GM12878 (cell line): ENCODE data around the gene MAF. TPM values are rescaled to one million over a fixed set of nuclear protein-coding genes. Genes with fewer than 3 reads are reported as not detected.

Experiments
- ATAC-seq: fragments of 200-7000 bp; cut with Tn5 transposase; 3 replicates; pipeline ENCODE4 v1.9.1; 2020; ENCODE audit warnings: mild to moderate bottlenecking, moderate library complexity
- BruUV-seq: library from RNA; stranded (reverse); fragments of 400-500 nt; replicated peaks from 2 replicates; lab custom pipeline; 2021; lab: Mats Ljungman, UMichigan
- CTCF ChIA-PET: fragments of 300-600 bp; sonication (Branson Sonifier 250); formaldehyde crosslinking; extraction: SDS; loops from one replicate; lab custom pipeline; 2021; ENCODE audit warnings: inconsistent platforms; lab: Yijun Ruan, JAX
- POLR2A ChIA-PET: fragments of 350-600 bp; formaldehyde crosslinking; extraction: SDS; loops from one replicate; lab custom pipeline; 2021; ENCODE audit warnings: inconsistent platforms; lab: Charles Lee
- RAD21 ChIA-PET: fragments of 300-600 bp; sonication (Branson Sonifier 250); formaldehyde crosslinking; loops from one replicate; lab custom pipeline; 2023; ENCODE audit warnings: antibody characterized with exemption; ENCODE audit not compliant: unreplicated experiment; lab: Charles Lee
- SMC1A ChIA-PET: fragments of 300-600 bp; sonication (Branson Sonifier 250); formaldehyde crosslinking; loops from one replicate; lab custom pipeline; 2023; ENCODE audit not compliant: unreplicated experiment, uncharacterized antibody; lab: Charles Lee
- DNase-seq: peaks from one replicate; pipeline ENCODE4 v3.0.0-alpha.2; 2011; ENCODE audit warnings: low read depth, low spot score
- FAIRE-seq: peaks from 3 replicates; lab custom pipeline; 2011; peaks lifted over from hg19 to GRCh38; lab: Jason Lieb, UNC
- H2AFZ ChIP-seq: 2 replicates; pipeline ENCODE4 v1.6.0; 2011; ENCODE audit warnings: low read depth, low read length, control low read depth; ENCODE audit not compliant: control insufficient read depth
- H3K27ac ChIP-seq: 2 replicates; pipeline ENCODE4 v1.5.1; 2011; ENCODE audit warnings: control low read depth; ENCODE audit not compliant: control insufficient read depth, insufficient read depth
- H3K27me3 ChIP-seq, 2 experiments: replicated peaks in 1 of 2; 2 replicates each; pipeline versions ENCODE4 v1.6.0 to v1.6.1; 2011; ENCODE audit warnings: low read length in 1 of 2; ENCODE audit not compliant: control insufficient read depth in 2 of 2, insufficient read depth in 2 of 2
- H3K36me3 ChIP-seq, 2 experiments: 2 replicates each; pipeline ENCODE4 v1.5.1; 2011; ENCODE audit warnings: low read length in 1 of 2; ENCODE audit not compliant: control insufficient read depth in 2 of 2, insufficient read depth in 2 of 2
- H3K4me1 ChIP-seq: 2 replicates; pipeline ENCODE4 v1.6.1; 2011; ENCODE audit warnings: mild to moderate bottlenecking, low read length, moderate library complexity, mixed read lengths; ENCODE audit not compliant: control insufficient read depth, insufficient read depth
- H3K4me2 ChIP-seq: 2 replicates; pipeline ENCODE4 v1.6.0; 2011; ENCODE audit warnings: control low read depth; ENCODE audit not compliant: control insufficient read depth, insufficient read depth
- H3K4me3 ChIP-seq: fragments of 200-600 bp; sonication (generic); 2 replicates; pipeline ENCODE4 v1.5.1; 2016
- H3K79me2 ChIP-seq: 2 replicates; pipeline ENCODE4 v1.6.0; 2011; ENCODE audit warnings: low read length; ENCODE audit not compliant: control insufficient read depth, insufficient read depth
- H3K9ac ChIP-seq: 2 replicates; pipeline ENCODE4 v1.8.0; 2011; ENCODE audit warnings: low read length, control low read depth, mixed read lengths; ENCODE audit not compliant: control insufficient read depth, insufficient read depth
- H3K9me3 ChIP-seq: replicated peaks from 3 replicates; pipeline ENCODE4 v1.5.1; 2011; ENCODE audit warnings: mild to moderate bottlenecking, low read length; ENCODE audit not compliant: control insufficient read depth, insufficient read depth
- H4K20me1 ChIP-seq: 2 replicates; pipeline ENCODE4 v1.6.0; 2011; ENCODE audit not compliant: control insufficient read depth, insufficient read depth
- ATF7 ChIP-seq: fragments of 450-650 bp; IDR thresholded peaks from 2 replicates; pipeline ENCODE4 v1.6.1; 2016; ENCODE audit warnings: low read depth, mild to moderate bottlenecking
- DPF2 ChIP-seq: fragments of 450-650 bp; IDR thresholded peaks from 2 replicates; pipeline ENCODE4 v1.6.1; 2017; ENCODE audit warnings: mild to moderate bottlenecking
- ETV6 ChIP-seq, 2 experiments: fragments of 450-650 bp in 1 of 2; IDR thresholded peaks in 1 of 2; conservative IDR thresholded peaks in 1 of 2; 2 replicates each; pipeline ENCODE4 v1.6.1; 2014; ENCODE audit warnings: antibody characterized with exemption in 1 of 2, borderline replicate concordance in 1 of 2, low read depth in 1 of 2, mild to moderate bottlenecking in 1 of 2, moderate library complexity in 1 of 2
- HDAC6 ChIP-seq: fragments of 200-600 bp; sonication (generic); IDR thresholded peaks from one replicate; pipeline ENCODE4 v1.8.0; 2017; ENCODE audit warnings: antibody characterized with exemption; ENCODE audit not compliant: unreplicated experiment
- IKZF2 ChIP-seq, 2 experiments: fragments of 450-650 bp; IDR thresholded peaks; 2 replicates each; pipeline ENCODE4 v1.6.1; 2017; ENCODE audit warnings: mild to moderate bottlenecking in 2 of 2, moderate library complexity in 2 of 2
- MYC ChIP-seq: IDR thresholded peaks from 2 replicates; pipeline ENCODE4 v1.6.1; 2011; ENCODE audit warnings: mild to moderate bottlenecking, low read length, moderate library complexity, inconsistent platforms; ENCODE audit not compliant: insufficient read depth, insufficient replicate concordance, insufficient read length, severe bottlenecking
- NBN ChIP-seq: fragments of 450-650 bp; IDR thresholded peaks from 2 replicates; pipeline ENCODE4 v1.6.1; 2016
- NR2F1 ChIP-seq: fragments of 450-650 bp; conservative IDR thresholded peaks from 2 replicates; pipeline ENCODE4 v1.6.1; 2017; ENCODE audit warnings: mild to moderate bottlenecking
- POLR2A ChIP-seq: IDR thresholded peaks from 2 replicates; pipeline ENCODE4 v1.6.1; 2011; ENCODE audit warnings: low read depth, mild to moderate bottlenecking, low read length
- RAD21 ChIP-seq: IDR thresholded peaks from 2 replicates; pipeline ENCODE4 v1.6.1; 2011; ENCODE audit warnings: mild to moderate bottlenecking, low read depth, low read length, moderate library complexity; ENCODE audit not compliant: insufficient read depth
- RCOR1 ChIP-seq: conservative IDR thresholded peaks from 2 replicates; pipeline ENCODE4 v1.6.1; 2012; ENCODE audit warnings: low read depth, low read length, improper control_type of control experiment
- RFX5 ChIP-seq: IDR thresholded peaks from 2 replicates; pipeline ENCODE4 v1.6.1; 2011; ENCODE audit warnings: low read depth, low read length, improper control_type of control experiment
- RUNX3 ChIP-seq: IDR thresholded peaks from 2 replicates; pipeline ENCODE4 v1.6.1; 2012; ENCODE audit warnings: low read length, inconsistent platforms
- WGBS: methylation state at CpG from one replicate; pipeline ENCODE4 v1.1.6; 2016; ENCODE audit warnings: low lambda C conversion rate; ENCODE audit not compliant: insufficient replicate concordance, insufficient coverage; ENCODE audit errors: missing lambda C conversion rate; 5-methylcytosine and 5-hydroxymethylcytosine counted together
- in situ Hi-C: fragments of 300-500 bp; cut with MboI; formaldehyde crosslinking; loops from 9 replicates; pipeline ENCODE4 v1.14.3; 2018; ENCODE audit warnings: mixed read lengths
- intact Hi-C: fragments of 100-400 bp; cut with micrococcal nuclease; formaldehyde crosslinking; loops from one replicate; pipeline ENCODE4 v1.14.2; 2022; ENCODE audit not compliant: unreplicated experiment
- polyA plus RNA-seq, 11 experiments: library from polyadenylated mRNA; depleted of rRNA in 4 of 11; unstranded in 6 of 11; stranded (reverse) in 5 of 11; fragments of >200 nt; fragmentation: Nextera tagmentation in 4 of 11; fragmentation: Illumina TruSeq in 1 of 11; extraction: Ambion mirVana in 4 of 11; extraction: Trizol in 1 of 11; gene quantifications; 1 replicate in 1 of 11; 2 replicates in 10 of 11; pipeline versions ENCODE4 v1.2.1 to v1.2.3, GENCODE V29; 2011 to 2016; ENCODE audit warnings: inconsistent platforms in 2 of 11, missing spikeins in 2 of 11, low read depth in 1 of 11
- total RNA-seq, 4 experiments: library from RNA; depleted of rRNA in 3 of 4; stranded (reverse); fragments of >200 nt in 3 of 4; fragmentation: Illumina TruSeq in 1 of 4; extraction: Trizol in 1 of 4; gene quantifications; 2 replicates each; pipeline versions ENCODE4 v1.2.1 to v1.2.3, GENCODE V29; 2013 to 2021
- TF ChIP-seq, protein P1 (sequence below): fragments of 150-350 bp; IDR thresholded peaks from 2 replicates; pipeline ENCODE4 v1.6.1; 2016; ENCODE audit warnings: low read depth, low read length
- TF ChIP-seq, protein P2 (sequence below), 3 experiments: IDR thresholded peaks in 2 of 3; conservative IDR thresholded peaks in 1 of 3; 2 replicates each; pipeline ENCODE4 v1.5.1; 2011; ENCODE audit warnings: low read depth in 3 of 3, low read length in 3 of 3, mild to moderate bottlenecking in 3 of 3, control low read depth in 2 of 3, moderate library complexity in 2 of 3, inconsistent platforms in 1 of 3, mixed read lengths in 1 of 3; ENCODE audit not compliant: control insufficient read depth in 2 of 3, insufficient read depth in 1 of 3; ENCODE audit errors: extremely low read depth in 1 of 3
- TF ChIP-seq, protein P3 (sequence below): fragments of 150-350 bp; IDR thresholded peaks from 2 replicates; pipeline ENCODE4 v1.6.1; 2014; ENCODE audit warnings: mild to moderate bottlenecking, low read depth, low read length

Gene MAF
- total and polyA plus RNA-seq, 10 of the 15 experiments (the other 5 are each of a cell fraction or from before 2014, with no cell fraction given), result 0.03 to 0.13 TPM; not detected in 8

DNA sequence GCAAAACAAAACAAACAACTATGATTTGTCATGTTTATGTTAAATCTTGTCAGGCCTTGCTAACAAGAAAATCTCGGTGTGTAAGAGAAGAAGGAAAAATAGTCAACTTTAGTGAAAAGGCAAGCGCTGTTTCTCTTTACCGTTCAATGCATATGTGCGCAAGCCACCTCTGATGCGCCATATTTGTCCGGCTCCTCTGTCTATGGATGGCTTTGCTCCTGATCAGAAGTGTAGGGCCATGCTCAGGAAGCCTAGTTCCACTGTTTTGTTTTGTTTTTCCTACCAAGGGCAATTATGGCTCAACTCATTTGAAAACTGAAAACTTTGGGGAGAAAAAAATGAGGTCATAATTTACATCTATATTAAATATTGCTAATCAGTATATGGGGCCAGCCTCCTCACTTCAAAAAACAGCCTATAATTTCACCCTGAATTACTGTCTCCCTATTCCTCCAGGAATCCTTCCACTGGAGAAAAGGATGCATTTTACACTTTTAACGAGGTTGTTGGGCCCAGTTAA is 4.5 kb downstream of the MAF start (continued):
- TF ChIP-seq, protein P1, sequence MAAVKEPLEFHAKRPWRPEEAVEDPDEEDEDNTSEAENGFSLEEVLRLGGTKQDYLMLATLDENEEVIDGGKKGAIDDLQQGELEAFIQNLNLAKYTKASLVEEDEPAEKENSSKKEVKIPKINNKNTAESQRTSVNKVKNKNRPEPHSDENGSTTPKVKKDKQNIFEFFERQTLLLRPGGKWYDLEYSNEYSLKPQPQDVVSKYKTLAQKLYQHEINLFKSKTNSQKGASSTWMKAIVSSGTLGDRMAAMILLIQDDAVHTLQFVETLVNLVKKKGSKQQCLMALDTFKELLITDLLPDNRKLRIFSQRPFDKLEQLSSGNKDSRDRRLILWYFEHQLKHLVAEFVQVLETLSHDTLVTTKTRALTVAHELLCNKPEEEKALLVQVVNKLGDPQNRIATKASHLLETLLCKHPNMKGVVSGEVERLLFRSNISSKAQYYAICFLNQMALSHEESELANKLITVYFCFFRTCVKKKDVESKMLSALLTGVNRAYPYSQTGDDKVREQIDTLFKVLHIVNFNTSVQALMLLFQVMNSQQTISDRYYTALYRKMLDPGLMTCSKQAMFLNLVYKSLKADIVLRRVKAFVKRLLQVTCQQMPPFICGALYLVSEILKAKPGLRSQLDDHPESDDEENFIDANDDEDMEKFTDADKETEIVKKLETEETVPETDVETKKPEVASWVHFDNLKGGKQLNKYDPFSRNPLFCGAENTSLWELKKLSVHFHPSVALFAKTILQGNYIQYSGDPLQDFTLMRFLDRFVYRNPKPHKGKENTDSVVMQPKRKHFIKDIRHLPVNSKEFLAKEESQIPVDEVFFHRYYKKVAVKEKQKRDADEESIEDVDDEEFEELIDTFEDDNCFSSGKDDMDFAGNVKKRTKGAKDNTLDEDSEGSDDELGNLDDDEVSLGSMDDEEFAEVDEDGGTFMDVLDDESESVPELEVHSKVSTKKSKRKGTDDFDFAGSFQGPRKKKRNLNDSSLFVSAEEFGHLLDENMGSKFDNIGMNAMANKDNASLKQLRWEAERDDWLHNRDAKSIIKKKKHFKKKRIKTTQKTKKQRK, result no peak
- TF ChIP-seq RUNX3, result no peak

DNA sequence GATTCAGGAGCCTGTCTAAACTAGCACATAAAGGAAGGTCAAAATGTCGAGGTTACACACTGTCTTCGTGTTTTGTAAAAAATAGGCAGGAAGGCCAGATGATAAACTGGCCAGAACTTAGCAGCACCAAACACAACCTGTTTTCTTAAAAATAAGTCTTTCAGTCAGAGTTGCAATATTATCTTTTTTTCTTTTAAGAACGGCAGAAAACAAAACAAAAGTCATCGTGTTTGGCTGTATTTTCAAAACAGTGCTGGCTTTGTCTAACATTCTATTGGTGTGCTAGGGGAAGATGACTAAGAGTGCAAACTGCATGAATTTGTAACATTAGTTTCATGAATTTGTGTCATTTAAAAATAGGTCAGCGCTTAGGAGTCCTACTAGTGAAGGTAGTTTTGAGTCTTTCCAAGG is 5.3 kb downstream of the MAF start:
- in situ Hi-C loops, result no loop called here
- ChIA-PET SMC1A (interaction anchor here (0.7 kb wide), 1 partner anchor 49 kb away, joined by 3 read pairs; no protein-coding TSS in a partner anchor), POLR2A (interaction anchor here (0.7 kb wide), 1 partner anchor 189 kb away, joined by 6 read pairs; no protein-coding TSS in a partner anchor), RAD21 (no interaction called here)
- WGBS, result 13% methylated on average over 5 of the region's 5 CpGs
- Histone ChIP-seq H3K9ac (no peak overlapping the region), H4K20me1 (no peaks in the 10 kb centered on the region), H3K9me3 (no peaks in the 10 kb centered on the region), H3K36me3 (no peaks in the 10 kb centered on the region), H3K27ac (no peak overlapping the region)
- DNase-seq (no peak), FAIRE-seq (no peak), ATAC-seq (no peak)
- TF ChIP-seq POLR2A (no peak), NR2F1 (no peak), NBN (no peak), DPF2 (no peak), ETV6 (conservative IDR thresholded peaks at IDR 0.05 in 1 of 2, IDR thresholded peaks at IDR 0.05 in 1 of 2; ENCODE audit: borderline replicate concordance in 1 of 2, low read depth in 1 of 2) (no peak), HDAC6 (no peak), IKZF2 (IDR thresholded peaks at IDR 0.05) (no peak), RFX5 (no peak), RAD21 (no peak), RCOR1 (no peak), MYC (no peak), ATF7 (no peak)
- TF ChIP-seq, protein P2, sequence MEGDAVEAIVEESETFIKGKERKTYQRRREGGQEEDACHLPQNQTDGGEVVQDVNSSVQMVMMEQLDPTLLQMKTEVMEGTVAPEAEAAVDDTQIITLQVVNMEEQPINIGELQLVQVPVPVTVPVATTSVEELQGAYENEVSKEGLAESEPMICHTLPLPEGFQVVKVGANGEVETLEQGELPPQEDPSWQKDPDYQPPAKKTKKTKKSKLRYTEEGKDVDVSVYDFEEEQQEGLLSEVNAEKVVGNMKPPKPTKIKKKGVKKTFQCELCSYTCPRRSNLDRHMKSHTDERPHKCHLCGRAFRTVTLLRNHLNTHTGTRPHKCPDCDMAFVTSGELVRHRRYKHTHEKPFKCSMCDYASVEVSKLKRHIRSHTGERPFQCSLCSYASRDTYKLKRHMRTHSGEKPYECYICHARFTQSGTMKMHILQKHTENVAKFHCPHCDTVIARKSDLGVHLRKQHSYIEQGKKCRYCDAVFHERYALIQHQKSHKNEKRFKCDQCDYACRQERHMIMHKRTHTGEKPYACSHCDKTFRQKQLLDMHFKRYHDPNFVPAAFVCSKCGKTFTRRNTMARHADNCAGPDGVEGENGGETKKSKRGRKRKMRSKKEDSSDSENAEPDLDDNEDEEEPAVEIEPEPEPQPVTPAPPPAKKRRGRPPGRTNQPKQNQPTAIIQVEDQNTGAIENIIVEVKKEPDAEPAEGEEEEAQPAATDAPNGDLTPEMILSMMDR (IDR thresholded peaks at IDR 0.05 in 2 of 3, conservative IDR thresholded peaks at IDR 0.05 in 1 of 3; ENCODE audit: control insufficient read depth in 2 of 3, extremely low read depth in 1 of 3, insufficient read depth in 1 of 3, low read depth in 3 of 3, low read length in 3 of 3), result no peak
- TF ChIP-seq, protein P3, sequence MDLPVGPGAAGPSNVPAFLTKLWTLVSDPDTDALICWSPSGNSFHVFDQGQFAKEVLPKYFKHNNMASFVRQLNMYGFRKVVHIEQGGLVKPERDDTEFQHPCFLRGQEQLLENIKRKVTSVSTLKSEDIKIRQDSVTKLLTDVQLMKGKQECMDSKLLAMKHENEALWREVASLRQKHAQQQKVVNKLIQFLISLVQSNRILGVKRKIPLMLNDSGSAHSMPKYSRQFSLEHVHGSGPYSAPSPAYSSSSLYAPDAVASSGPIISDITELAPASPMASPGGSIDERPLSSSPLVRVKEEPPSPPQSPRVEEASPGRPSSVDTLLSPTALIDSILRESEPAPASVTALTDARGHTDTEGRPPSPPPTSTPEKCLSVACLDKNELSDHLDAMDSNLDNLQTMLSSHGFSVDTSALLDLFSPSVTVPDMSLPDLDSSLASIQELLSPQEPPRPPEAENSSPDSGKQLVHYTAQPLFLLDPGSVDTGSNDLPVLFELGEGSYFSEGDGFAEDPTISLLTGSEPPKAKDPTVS, result no peak
- TF ChIP-seq, all 136 proteins: peak for 0
- Histone ChIP-seq H3K79me2 (no peaks in the 10 kb centered on the region), H2AFZ (no peak overlapping the region), H3K4me1 (no peaks in the 10 kb centered on the region), H3K27me3 (peaks cover 0 to 8% of the 10 kb centered on the region in 2 experiments; a peak in 2 of 4 replicates), H3K4me3 (no peak overlapping the region), H3K4me2 (no peak overlapping the region)
- intact Hi-C loops, result no loop called here
- CTCF ChIA-PET, result no interaction called here
- BruUV-seq, result no TSS peak
